ENCODE measurements around the gene RHEX.

Gene RHEX

GRCh38 chr1:206030191-206030590 is 22.8 kb upstream of the RHEX start:
- in situ Hi-C loops (cut with HindIII; ENCODE audit: low sequenced_read_pairs), result loop anchor here (5.0 kb wide), 1 partner anchor 72 kb away; no protein-coding TSS in a partner anchor
- DNase-seq (ENCODE audit: low read depth), result no peak

GRCh38 chr1:206030714-206031113 is 22.3 kb upstream of the RHEX start:
- DNase-seq (ENCODE audit: low read depth), result peak; percentile 40
- in situ Hi-C loops (cut with HindIII; ENCODE audit: low sequenced_read_pairs), result loop anchor here (5.0 kb wide), 1 partner anchor 72 kb away; no protein-coding TSS in a partner anchor
- peak; percentile 98 for TF ChIP-seq CTCF (IDR thresholded peaks at IDR 0.05; ENCODE audit: low read depth, low read length, missing control alignments)
- H3K4me3 ChIP-seq (ENCODE audit: low read depth, low read length), result no peak overlapping the region

More at GRCh38 chr1:206030191-206030590, 22.8 kb upstream of the RHEX start:
- no peak overlapping the region for H3K4me3 ChIP-seq (ENCODE audit: low read depth, low read length)
- no peak for TF ChIP-seq CTCF (IDR thresholded peaks at IDR 0.05; ENCODE audit: low read depth, low read length, missing control alignments)

GRCh38 chr1:206032380-206033140 is 20.4 kb upstream of the RHEX start:
- DNase-seq (ENCODE audit: low read depth), result no peak
- no peak for TF ChIP-seq CTCF (IDR thresholded peaks at IDR 0.05; ENCODE audit: low read depth, low read length, missing control alignments)
- H3K4me3 ChIP-seq (ENCODE audit: low read depth, low read length), result no peak overlapping the region
- in situ Hi-C loops (cut with HindIII; ENCODE audit: low sequenced_read_pairs), result loop anchor here (5.0 kb wide), 1 partner anchor 70 kb away; no protein-coding TSS in a partner anchor

- in situ Hi-C loops (cut with HindIII; ENCODE audit: low sequenced_read_pairs), result no loop called here
- no peak for TF ChIP-seq CTCF (IDR thresholded peaks at IDR 0.05; ENCODE audit: low read depth, low read length, missing control alignments)
- no peak overlapping the region for H3K4me3 ChIP-seq (ENCODE audit: low read depth, low read length)
- DNase-seq (ENCODE audit: low read depth), result no peak
Measured at GRCh38 chr1:206035027-206035426, 17.9 kb upstream of the RHEX start.

- DNase-seq (ENCODE audit: low read depth), result no peak
- TF ChIP-seq CTCF (IDR thresholded peaks at IDR 0.05; ENCODE audit: low read depth, low read length, missing control alignments), result no peak
- in situ Hi-C loops (cut with HindIII; ENCODE audit: low sequenced_read_pairs), result no loop called here
- H3K4me3 ChIP-seq (ENCODE audit: low read depth, low read length), result no peak overlapping the region
Measured at GRCh38 chr1:206036663-206037455, 16.1 kb upstream of the RHEX start.

- in situ Hi-C loops (cut with HindIII; ENCODE audit: low sequenced_read_pairs), result no loop called here
- no peak overlapping the region for H3K4me3 ChIP-seq (ENCODE audit: low read depth, low read length)
- DNase-seq (ENCODE audit: low read depth), result no peak
- no peak for TF ChIP-seq CTCF (IDR thresholded peaks at IDR 0.05; ENCODE audit: low read depth, low read length, missing control alignments)
Measured at GRCh38 chr1:206037581-206037980, 15.4 kb upstream of the RHEX start.

All from astrocyte of the cerebellum (primary cell).